ENCODE measurements around the gene TRABD. TPM values are rescaled to one million over a fixed set of nuclear protein-coding genes. Genes with fewer than 3 reads are reported as not detected.

Gene TRABD
- total RNA-seq, 1 donor from 2014 or later: 35.7 TPM

GRCh38 chr22:50170453-50171318 lies 15.0 kb upstream of the TRABD start, which contains the start of gene PANX2:
Gene PANX2 (plus strand): TSS chr22:50170731. CDS start chr22:50170731, 0 bp downstream.
- Mint-ChIP-seq H3K9me3 (ENCODE audit: unreplicated experiment) (no peaks in the 10 kb centered on the region), H3K27ac (ENCODE audit: unreplicated experiment) (peak within 1 kb of the TSS; percentile 34), H3K36me3 (ENCODE audit: low read depth, unreplicated experiment) (no peaks in the 10 kb centered on the region), H3K27me3 (ENCODE audit: low read depth, unreplicated experiment) (peaks cover 19% of the 10 kb centered on the region), H3K4me1 (ENCODE audit: low read depth, unreplicated experiment) (no peaks in the 10 kb centered on the region), H3K4me3 (ENCODE audit: unreplicated experiment) (peak within 1 kb of the TSS; percentile 83)
- Histone ChIP-seq H3K9ac (ENCODE audit: low read length) (no peak within 1 kb of the TSS), H3K9me3 (ENCODE audit: insufficient read depth, low read depth, low read length) (no peaks in the 10 kb centered on the region), H4K20me1 (ENCODE audit: insufficient read depth, low read length) (no peaks in the 10 kb centered on the region), H3K4me2 (ENCODE audit: low read length) (peak within 1 kb of the TSS; percentile 76), H3K27ac (ENCODE audit: low read depth, low read length) (no peak within 1 kb of the TSS), H3K27me3 (ENCODE audit: insufficient read depth, low read length) (peaks cover 8% of the 10 kb centered on the region), H3K79me2 (ENCODE audit: insufficient read depth, low read length) (no peaks in the 10 kb centered on the region), H3K36me3 (ENCODE audit: insufficient read depth, low read length) (no peaks in the 10 kb centered on the region), H2AFZ (ENCODE audit: low read depth, low read length) (peak within 1 kb of the TSS; percentile 71), H3K4me1 (ENCODE audit: insufficient read depth, low read length) (no peaks in the 10 kb centered on the region), H3K4me3 (ENCODE audit: insufficient read depth, low read depth, low read length) (peak within 1 kb of the TSS; percentile 48)
- DNase-seq (ENCODE audit: low read depth) (no peak), FAIRE-seq (no peak)
- TF ChIP-seq EZH2 (IDR thresholded peaks at IDR 0.05; ENCODE audit: insufficient read depth, low read length) (peak; percentile 28), CTCF (IDR thresholded peaks at IDR 0.05; ENCODE audit: insufficient read depth, low read depth, low read length) (no peak)

DNA sequence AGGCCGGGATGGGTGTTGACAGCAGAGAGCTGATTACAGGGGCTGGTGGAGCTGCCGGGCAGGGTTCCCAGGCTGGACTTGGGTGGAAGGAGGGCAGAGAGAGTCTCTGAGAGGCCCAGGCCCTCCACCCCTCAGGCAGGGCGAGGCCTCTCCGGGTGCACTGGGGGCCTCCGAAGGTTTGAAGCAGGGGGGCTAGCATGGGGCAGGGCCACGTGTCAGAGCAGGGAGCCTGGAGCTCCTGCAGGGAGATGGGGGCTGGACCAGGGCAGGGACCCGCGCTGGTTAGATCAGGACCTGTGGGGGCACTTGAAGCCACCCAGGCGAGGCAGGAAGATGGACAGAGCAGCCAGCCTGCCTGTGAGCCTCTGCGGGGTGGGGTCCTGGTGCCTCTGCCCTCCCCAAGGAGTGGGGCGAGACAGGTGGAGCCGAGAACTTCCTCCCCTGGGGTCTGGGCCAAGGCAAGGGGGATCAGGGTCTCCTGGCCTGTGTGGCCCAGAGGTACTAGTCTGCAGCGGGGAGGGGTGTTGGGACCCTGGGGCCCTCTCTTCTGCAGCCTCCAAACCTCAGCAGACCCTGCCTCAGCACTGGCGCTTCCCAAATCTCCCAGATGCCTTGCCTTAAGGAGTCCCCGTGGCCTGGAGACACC lies 14.3 kb upstream of the TRABD start:
- H3K4me1 Mint-ChIP-seq (ENCODE audit: low read depth, unreplicated experiment): no peaks in the 10 kb centered on the region
- no peak overlapping the region for H3K27ac Mint-ChIP-seq (ENCODE audit: unreplicated experiment)
- TF ChIP-seq CTCF (IDR thresholded peaks at IDR 0.05; ENCODE audit: insufficient read depth, low read depth, low read length): no peak
- no peak for TF ChIP-seq EZH2 (IDR thresholded peaks at IDR 0.05; ENCODE audit: insufficient read depth, low read length)
- H3K27me3 ChIP-seq (ENCODE audit: insufficient read depth, low read length): peaks cover 8% of the 10 kb centered on the region
- H3K4me3 ChIP-seq (ENCODE audit: insufficient read depth, low read depth, low read length): no peak overlapping the region
- FAIRE-seq: no peak
- H3K4me3 Mint-ChIP-seq (ENCODE audit: unreplicated experiment): peak overlapping the region; percentile 83
- no peaks in the 10 kb centered on the region for H3K9me3 ChIP-seq (ENCODE audit: insufficient read depth, low read depth, low read length)
- no peaks in the 10 kb centered on the region for H3K36me3 ChIP-seq (ENCODE audit: insufficient read depth, low read length)
- H3K9ac ChIP-seq (ENCODE audit: low read length): no peak overlapping the region
- no peak overlapping the region for H3K27ac ChIP-seq (ENCODE audit: low read depth, low read length)
- no peaks in the 10 kb centered on the region for H3K4me1 ChIP-seq (ENCODE audit: insufficient read depth, low read length)
- no peak for DNase-seq (ENCODE audit: low read depth)
- peak overlapping the region; percentile 76 for H3K4me2 ChIP-seq (ENCODE audit: low read length)
- no peaks in the 10 kb centered on the region for H4K20me1 ChIP-seq (ENCODE audit: insufficient read depth, low read length)
- no peak overlapping the region for H2AFZ ChIP-seq (ENCODE audit: low read depth, low read length)
- peaks cover 23% of the 10 kb centered on the region for H3K27me3 Mint-ChIP-seq (ENCODE audit: low read depth, unreplicated experiment)
- no peaks in the 10 kb centered on the region for H3K36me3 Mint-ChIP-seq (ENCODE audit: low read depth, unreplicated experiment)
- H3K79me2 ChIP-seq (ENCODE audit: insufficient read depth, low read length): no peaks in the 10 kb centered on the region
- no peaks in the 10 kb centered on the region for H3K9me3 Mint-ChIP-seq (ENCODE audit: unreplicated experiment)
